ENCODE measurements around the gene GABRD.

GRCh38 chr1:1997576-1997975 is 21.6 kb upstream of the GABRD start:
- TF ChIP-seq EZH2 (IDR thresholded peaks at IDR 0.05; ENCODE audit: insufficient read depth, poor library complexity, severe bottlenecking), result no peak
- TF ChIP-seq EZH2phosphoT487 (IDR thresholded peaks at IDR 0.05; ENCODE audit: insufficient read depth, low read depth), result no peak
